ENCODE results near the gene CAB39L. TPM values are rescaled to one million over a fixed set of nuclear protein-coding genes. Genes with fewer than 3 reads are reported as not detected.

The CAB39L gene
- total RNA-seq, 3 donors from 2014 or later: 8.5 to 87.2 (median 9.6) TPM

- Histone ChIP-seq H3K9me3 (no peaks in the 10 kb centered on the region), H3K36me3 (ENCODE audit: low read depth) (no peaks in the 10 kb centered on the region), H3K4me3 (no peak overlapping the region), H3K4me1 (ENCODE audit: low read depth) (no peaks in the 10 kb centered on the region)
- intact Hi-C loops (cut with DNase I, micrococcal nuclease): no loop called here
- DNase-seq (no peak), ATAC-seq (no peak)
- TF ChIP-seq CTCF (IDR thresholded peaks at IDR 0.05): no peak
Observed at GRCh38 chr13:49357694-49358093, 86.2 kb downstream of the CAB39L start.

GRCh38 chr13:49356223-49356622 lies 87.6 kb downstream of the CAB39L start:
- Histone ChIP-seq H3K4me1 (ENCODE audit: low read depth) (no peaks in the 10 kb centered on the region), H3K4me3 (no peak overlapping the region), H3K36me3 (ENCODE audit: low read depth) (no peaks in the 10 kb centered on the region), H3K9me3 (no peaks in the 10 kb centered on the region)
- no peak for DNase-seq
- TF ChIP-seq CTCF (IDR thresholded peaks at IDR 0.05): no peak
- ATAC-seq: no peak
- intact Hi-C loops (cut with DNase I, micrococcal nuclease): no loop called here

GRCh38 chr13:49354719-49355118 lies 89.1 kb downstream of the CAB39L start:
- DNase-seq: no peak
- ATAC-seq: no peak
- Histone ChIP-seq H3K9me3 (no peaks in the 10 kb centered on the region), H3K36me3 (ENCODE audit: low read depth) (no peaks in the 10 kb centered on the region), H3K4me3 (no peak overlapping the region), H3K4me1 (ENCODE audit: low read depth) (no peaks in the 10 kb centered on the region)
- TF ChIP-seq CTCF (IDR thresholded peaks at IDR 0.05): no peak
- intact Hi-C loops (cut with DNase I, micrococcal nuclease): no loop called here

GRCh38 chr13:49353908-49354307 lies 90.0 kb downstream of the CAB39L start:
- no peak for ATAC-seq
- Histone ChIP-seq H3K9me3 (no peaks in the 10 kb centered on the region), H3K4me1 (ENCODE audit: low read depth) (no peaks in the 10 kb centered on the region), H3K36me3 (ENCODE audit: low read depth) (no peaks in the 10 kb centered on the region), H3K4me3 (no peak overlapping the region)
- intact Hi-C loops (cut with DNase I, micrococcal nuclease): no loop called here
- no peak for TF ChIP-seq CTCF (IDR thresholded peaks at IDR 0.05)
- DNase-seq: no peak

GRCh38 chr13:49351871-49352270 lies 92.0 kb downstream of the CAB39L start:
- Histone ChIP-seq H3K4me1 (ENCODE audit: low read depth) (no peaks in the 10 kb centered on the region), H3K9me3 (no peaks in the 10 kb centered on the region), H3K36me3 (ENCODE audit: low read depth) (no peaks in the 10 kb centered on the region), H3K4me3 (no peak overlapping the region)
- DNase-seq (no peak), ATAC-seq (no peak)
- TF ChIP-seq CTCF (IDR thresholded peaks at IDR 0.05): no peak
- intact Hi-C loops (cut with DNase I, micrococcal nuclease): no loop called here

- no peak for TF ChIP-seq CTCF (IDR thresholded peaks at IDR 0.05)
- Histone ChIP-seq H3K36me3 (ENCODE audit: low read depth) (no peaks in the 10 kb centered on the region), H3K9me3 (no peaks in the 10 kb centered on the region), H3K4me3 (no peak overlapping the region), H3K4me1 (ENCODE audit: low read depth) (no peaks in the 10 kb centered on the region)
- DNase-seq (no peak), ATAC-seq (peak; percentile 61)
- intact Hi-C loops (cut with DNase I, micrococcal nuclease): no loop called here
Observed at GRCh38 chr13:49348751-49349150, 95.1 kb downstream of the CAB39L start.

Data from mucosa of descending colon (tissue), 3 donors.